ENCODE results near the gene CPB2. TPM values are rescaled to one million over a fixed set of nuclear protein-coding genes. Genes with fewer than 3 reads are reported as not detected.

CPB2 gene
- total RNA-seq, 6 experiments from 2014 or later = not detected

GRCh38 chr13:46149272-46150133 is 44.7 kb upstream of the CPB2 start:
- H3K27me3 Mint-ChIP-seq (ENCODE audit: insufficient read depth) = peaks cover 11% of the 10 kb centered on the region
- H3K4me3 Mint-ChIP-seq = no peak overlapping the region
- no peak overlapping the region for H3K27ac Mint-ChIP-seq
- H3K36me3 Mint-ChIP-seq (ENCODE audit: low read depth) = no peaks in the 10 kb centered on the region
- DNase-seq = no peak
- H3K9me3 Mint-ChIP-seq = no peaks in the 10 kb centered on the region
- no peaks in the 10 kb centered on the region; the same call in 1 of the 2 replicates for H3K4me1 Mint-ChIP-seq (ENCODE audit: low read depth)
- TF ChIP-seq CTCF (IDR thresholded peaks at IDR 0.05) = no peak

- DNase-seq = peak; percentile 8
- Mint-ChIP-seq H3K27ac (no peak overlapping the region), H3K36me3 (ENCODE audit: low read depth) (no peaks in the 10 kb centered on the region), H3K4me1 (ENCODE audit: low read depth) (no peaks in the 10 kb centered on the region), H3K4me3 (no peak overlapping the region), H3K9me3 (no peaks in the 10 kb centered on the region), H3K27me3 (ENCODE audit: insufficient read depth) (peaks cover 7% of the 10 kb centered on the region)
- TF ChIP-seq CTCF (IDR thresholded peaks at IDR 0.05) = peak; percentile 51; the same call in 1 of the 2 replicates
Observed at GRCh38 chr13:46146898-46147297, 42.1 kb upstream of the CPB2 start.

- H3K4me1 Mint-ChIP-seq (ENCODE audit: low read depth) = no peaks in the 10 kb centered on the region
- H3K27ac Mint-ChIP-seq = no peak overlapping the region
- TF ChIP-seq CTCF (IDR thresholded peaks at IDR 0.05) = no peak
- no peaks in the 10 kb centered on the region for H3K36me3 Mint-ChIP-seq (ENCODE audit: low read depth)
- H3K4me3 Mint-ChIP-seq = no peak overlapping the region
- H3K27me3 Mint-ChIP-seq (ENCODE audit: insufficient read depth) = peaks cover 9% of the 10 kb centered on the region
- no peak for DNase-seq
- no peaks in the 10 kb centered on the region for H3K9me3 Mint-ChIP-seq
Observed at GRCh38 chr13:46145950-46146349, 41.1 kb upstream of the CPB2 start.

GRCh38 chr13:46145135-46145534 is 40.3 kb upstream of the CPB2 start:
- no peaks in the 10 kb centered on the region for H3K9me3 Mint-ChIP-seq
- TF ChIP-seq CTCF (IDR thresholded peaks at IDR 0.05) = no peak
- H3K27ac Mint-ChIP-seq = no peak overlapping the region
- H3K27me3 Mint-ChIP-seq (ENCODE audit: insufficient read depth) = peaks cover 7% of the 10 kb centered on the region
- no peak overlapping the region for H3K4me3 Mint-ChIP-seq
- no peaks in the 10 kb centered on the region for H3K4me1 Mint-ChIP-seq (ENCODE audit: low read depth)
- no peaks in the 10 kb centered on the region for H3K36me3 Mint-ChIP-seq (ENCODE audit: low read depth)
- DNase-seq = no peak

- no peak for DNase-seq
- H3K4me1 Mint-ChIP-seq (ENCODE audit: low read depth) = no peaks in the 10 kb centered on the region
- no peak for TF ChIP-seq CTCF (IDR thresholded peaks at IDR 0.05)
- H3K36me3 Mint-ChIP-seq (ENCODE audit: low read depth) = no peaks in the 10 kb centered on the region
- H3K9me3 Mint-ChIP-seq = no peaks in the 10 kb centered on the region
- H3K4me3 Mint-ChIP-seq = no peak overlapping the region
- no peak overlapping the region for H3K27ac Mint-ChIP-seq
- H3K27me3 Mint-ChIP-seq (ENCODE audit: insufficient read depth) = peaks cover 9% of the 10 kb centered on the region
Observed at GRCh38 chr13:46143184-46143701, 38.4 kb upstream of the CPB2 start.

Measured in HFFc6 (cell line).